HG03025 (cell line): ENCODE measurements around the gene SPCS3.
A peak's percentile ranks its signal among the peaks of the same experiment; 100 is the strongest.
"Not testable (repeated sequence)": the region's sequence is repeated elsewhere in the genome, so short reads cannot be mapped to it uniquely, and the experiment has no call there.

Experiments
- ATAC-seq: cut with Tn5 transposase; IDR thresholded peaks from one replicate; pipeline ENCODE4 v1.9.1; 2021; ENCODE audit warnings: mild to moderate bottlenecking, moderate library complexity; ENCODE audit not compliant: unreplicated experiment, low FRiP score

Gene SPCS3

DNA sequence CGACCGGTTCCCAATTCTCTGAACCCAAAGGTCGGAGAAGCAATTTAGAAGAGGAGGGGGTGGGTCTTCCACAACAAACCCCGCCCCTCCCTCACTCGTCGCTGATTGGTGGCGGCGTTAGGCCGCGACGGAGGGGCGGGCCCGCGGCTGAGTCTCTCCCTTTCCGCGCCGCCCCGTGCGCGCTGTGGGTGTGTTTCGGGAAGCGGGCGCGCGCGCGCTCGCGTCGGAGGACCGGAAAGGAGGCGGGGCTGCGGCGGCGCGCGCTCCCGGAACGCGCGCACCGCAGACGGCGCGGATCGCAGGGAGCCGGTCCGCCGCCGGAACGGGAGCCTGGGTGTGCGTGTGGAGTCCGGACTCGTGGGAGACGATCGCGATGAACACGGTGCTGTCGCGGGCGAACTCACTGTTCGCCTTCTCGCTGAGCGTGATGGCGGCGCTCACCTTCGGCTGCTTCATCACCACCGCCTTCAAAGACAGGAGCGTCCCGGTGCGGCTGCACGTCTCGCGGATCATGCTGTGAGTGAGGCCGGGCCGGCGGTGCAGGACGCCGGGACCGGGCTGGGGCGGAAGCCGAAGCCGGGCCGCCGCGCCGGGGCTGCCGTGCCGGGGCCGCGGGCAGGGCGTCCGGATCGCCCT lies at the start of gene SPCS3:
TSS of gene SPCS3 (plus strand) at position 263 of the 636 bp plus-strand sequence. CDS start at position 374, 111 bp downstream.
- ATAC-seq: peak; percentile 84

DNA sequence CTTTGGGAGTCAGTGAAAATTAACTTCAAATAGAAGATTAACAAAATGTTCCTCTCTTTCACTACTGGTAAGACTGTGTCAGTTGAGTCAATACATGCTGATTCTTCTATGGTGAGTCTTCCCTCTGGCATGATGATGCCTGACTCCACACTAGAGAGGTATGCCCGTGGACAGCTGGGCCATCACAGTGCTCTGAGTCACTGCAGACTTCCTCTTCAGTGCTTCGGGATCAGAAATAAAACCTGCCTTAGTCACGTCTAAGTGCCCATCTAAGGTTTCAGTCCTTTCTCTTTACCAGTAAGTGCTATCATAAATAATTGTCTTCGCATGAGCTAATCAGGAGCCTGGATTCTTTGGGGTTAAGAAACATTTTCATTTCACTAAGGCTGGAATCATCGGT lies 49.1 kb upstream of the SPCS3 start:
- ATAC-seq: no peak

DNA sequence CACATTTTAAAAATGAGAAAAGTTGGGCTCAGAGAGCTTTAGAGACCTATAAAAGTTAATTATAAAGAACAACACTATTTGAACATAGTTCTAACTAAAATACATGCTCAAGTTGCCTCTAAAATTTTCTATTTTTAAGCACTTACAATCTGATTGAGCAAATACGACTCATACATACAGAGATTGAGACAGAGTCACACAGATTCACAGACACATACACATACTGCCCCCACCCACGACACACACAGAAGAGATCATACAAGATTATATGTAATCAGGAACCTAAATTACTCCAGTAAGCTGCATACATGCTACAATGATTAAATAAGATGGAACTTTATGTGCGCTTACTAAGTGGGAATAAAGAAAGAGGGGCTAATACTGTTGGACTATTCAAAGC lies 48.0 kb upstream of the SPCS3 start:
- no peak for ATAC-seq

DNA sequence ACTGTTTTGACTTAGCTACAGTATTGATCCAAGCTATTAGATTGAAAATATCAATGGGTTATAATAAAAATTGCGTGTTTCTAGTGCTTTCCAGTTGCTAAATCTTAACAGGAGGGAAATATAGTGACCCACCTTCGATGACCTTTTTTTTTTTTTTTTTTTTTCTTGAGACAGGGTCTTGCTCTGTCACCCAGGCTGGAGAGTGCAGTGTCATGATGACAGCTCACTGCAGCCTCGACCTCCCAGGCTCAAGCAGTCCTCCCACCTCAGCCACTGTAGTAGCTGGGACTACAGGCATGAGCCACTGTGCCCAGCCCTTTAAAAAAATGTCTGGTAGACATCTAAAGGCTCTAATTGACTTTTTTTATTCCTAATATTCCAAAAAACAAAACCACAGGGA lies 47.0 kb upstream of the SPCS3 start:
- ATAC-seq: no peak

DNA sequence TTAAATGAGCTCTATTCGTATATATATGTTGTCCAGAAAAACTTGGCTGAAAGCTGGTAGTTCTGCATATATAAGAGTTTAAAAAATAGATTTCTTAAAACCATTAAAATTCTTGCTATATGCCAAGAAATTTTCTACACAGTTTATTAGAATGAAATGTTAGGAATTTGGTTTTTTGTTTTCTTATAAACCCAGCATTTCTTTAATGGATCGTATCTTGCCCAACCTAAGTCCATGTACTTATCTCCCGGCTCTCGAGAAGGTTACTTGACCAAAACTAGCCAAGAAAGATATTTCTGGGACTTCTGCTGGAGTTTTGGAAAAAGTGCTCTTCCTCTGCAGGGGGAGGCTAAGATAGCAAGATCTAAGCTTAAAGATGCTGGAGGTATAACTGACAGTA lies 46.0 kb upstream of the SPCS3 start:
- no peak for ATAC-seq

DNA sequence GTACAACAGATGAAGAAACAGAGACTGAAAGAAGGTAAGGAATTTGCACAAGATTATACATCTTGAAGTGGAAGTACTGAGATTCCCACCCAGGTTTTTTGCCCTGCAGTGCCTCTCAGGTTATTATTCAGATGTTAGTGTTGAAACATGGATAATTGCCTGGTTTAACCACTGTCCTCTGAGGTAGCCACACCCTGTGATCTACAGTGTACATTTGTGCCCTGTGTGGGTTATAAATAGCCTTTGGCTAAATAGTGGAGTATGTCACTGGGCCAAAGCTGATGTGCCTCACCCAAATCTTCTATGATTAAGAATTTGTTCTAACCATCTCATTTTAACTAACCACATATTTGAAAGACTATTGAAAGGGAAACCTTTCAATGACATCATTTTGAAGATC lies 45.3 kb upstream of the SPCS3 start:
- no peak for ATAC-seq

DNA sequence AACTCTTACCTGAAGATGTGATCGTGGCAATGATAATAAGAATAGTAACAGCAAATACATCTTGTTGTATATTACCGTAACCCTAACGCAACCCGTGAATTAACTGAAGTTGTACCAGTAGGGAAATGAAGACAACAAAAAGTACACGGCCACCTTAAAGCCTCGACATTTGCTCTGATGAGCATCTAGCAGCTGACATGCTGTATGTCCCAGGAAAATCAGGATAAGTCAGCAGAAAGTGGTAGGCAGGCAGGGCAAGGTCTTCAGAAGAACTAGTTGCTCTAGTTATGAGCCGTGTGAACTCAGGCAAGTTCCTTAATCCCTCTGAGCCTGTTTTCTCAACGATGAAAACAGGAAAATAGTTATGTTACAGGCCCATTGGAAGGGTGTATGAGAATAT lies 43.1 kb upstream of the SPCS3 start:
- no peak for ATAC-seq

DNA sequence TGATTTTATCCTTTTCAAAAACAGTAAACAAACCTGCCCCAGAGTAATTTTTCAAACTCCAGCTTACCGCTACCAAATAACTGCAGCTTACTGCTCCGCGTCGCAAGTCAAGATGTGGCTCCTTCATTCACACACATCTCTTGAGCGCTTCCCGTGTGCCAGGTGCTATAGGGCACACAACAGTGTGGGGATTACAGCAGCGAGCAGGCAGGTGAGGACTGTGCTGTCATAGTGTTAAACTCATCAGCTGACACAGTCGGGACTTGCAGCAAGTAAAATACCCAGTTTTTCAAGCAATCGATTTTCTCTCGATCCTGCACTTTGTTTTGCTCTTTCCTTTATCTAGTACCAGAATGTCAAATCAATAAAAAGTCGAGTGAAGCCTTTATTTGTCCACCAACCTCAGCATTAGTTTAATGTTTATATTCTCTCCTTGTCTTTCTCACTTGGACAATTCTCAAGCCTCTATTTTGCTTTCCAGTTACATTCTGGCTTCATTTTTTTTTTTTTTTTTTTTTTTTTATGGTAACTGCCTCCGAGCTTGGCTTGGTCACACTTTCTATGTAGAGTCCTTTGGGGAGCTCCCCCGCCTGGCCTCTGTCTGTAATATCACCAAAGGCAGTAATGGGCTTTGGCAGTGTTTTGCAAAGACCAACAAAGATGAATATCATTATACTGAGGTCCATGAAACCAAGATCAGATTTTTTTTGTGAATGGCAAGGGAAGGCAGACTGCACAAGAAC lies 42.4 kb upstream of the SPCS3 start:
- ATAC-seq: peak; percentile 92

DNA sequence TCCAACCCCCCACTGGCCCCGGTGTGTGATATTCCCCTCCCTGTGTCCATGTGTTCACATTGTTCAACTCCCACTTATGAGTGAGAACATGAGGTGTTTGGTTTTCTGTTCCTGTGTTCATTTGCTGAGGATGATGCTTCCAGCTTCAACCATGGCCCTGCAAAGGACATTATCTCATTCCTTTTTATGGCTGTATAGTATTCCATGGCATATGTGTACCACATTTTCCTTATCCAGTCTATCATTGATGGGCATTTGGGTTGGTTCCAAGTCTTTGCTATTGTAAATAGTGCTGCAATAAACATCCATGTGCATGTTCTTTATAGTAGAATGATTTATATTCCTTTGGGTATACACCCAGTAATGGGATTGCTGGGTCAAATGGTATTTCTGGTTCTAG lies 40.2 kb upstream of the SPCS3 start:
- ATAC-seq: not testable (repeated sequence)

DNA sequence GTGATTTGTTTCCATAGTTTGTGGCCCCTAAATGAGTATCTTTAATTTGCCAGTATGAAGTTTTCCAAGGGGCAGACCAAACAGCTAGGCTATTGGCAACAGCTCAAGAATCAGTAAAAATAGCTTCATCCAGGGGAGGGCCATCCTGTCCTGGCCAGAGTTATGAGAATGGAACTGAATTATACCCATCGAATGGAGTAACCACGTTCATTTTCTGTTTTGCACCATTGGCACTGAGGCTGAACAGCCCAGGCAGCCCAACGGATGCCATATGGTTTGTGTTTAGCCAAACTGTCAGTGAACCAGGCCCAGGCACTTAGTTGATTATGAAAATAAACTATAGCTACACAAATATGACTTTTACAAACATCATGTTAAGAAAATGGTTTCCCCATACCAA lies 33.0 kb upstream of the SPCS3 start:
- no peak for ATAC-seq

DNA sequence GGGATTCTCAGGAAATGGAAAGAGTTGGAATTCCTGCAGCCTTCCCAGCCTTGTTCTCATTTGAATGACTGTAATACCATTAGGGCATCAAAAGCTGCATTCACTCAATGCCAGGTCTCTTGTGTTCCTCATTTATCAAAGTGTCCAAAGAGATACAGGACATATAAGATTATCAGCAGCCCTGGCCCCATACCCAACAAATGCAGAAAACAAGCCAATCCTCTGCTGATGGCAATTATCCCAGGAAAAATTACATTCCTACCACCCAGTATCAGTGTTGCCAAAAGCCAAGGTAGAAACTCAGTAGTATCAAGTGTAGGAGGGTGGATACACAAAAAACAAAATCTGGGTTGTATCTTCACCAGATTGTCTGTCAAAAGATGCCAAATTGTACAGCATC lies 32.2 kb upstream of the SPCS3 start:
- no peak for ATAC-seq

DNA sequence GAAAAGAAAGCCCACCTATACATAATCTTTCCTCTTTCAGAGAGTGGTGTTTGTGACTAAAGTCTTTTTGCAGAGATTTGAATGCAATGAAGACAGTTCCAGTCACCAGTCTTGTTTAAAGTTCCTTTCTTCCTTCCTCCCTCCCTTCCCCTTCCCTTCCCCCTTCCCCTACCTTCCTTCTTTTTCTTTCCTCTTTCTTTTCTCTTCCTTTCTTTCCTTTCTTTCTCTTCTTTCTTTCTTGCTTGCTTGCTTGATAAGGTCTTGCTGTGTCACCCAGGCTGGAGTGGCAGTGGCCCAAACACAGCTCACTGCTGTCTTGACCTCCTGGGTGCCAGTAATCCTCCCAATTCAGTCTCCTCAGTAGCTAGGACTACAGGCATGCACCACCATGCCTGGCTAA lies 31.7 kb upstream of the SPCS3 start:
- no peak for ATAC-seq

DNA sequence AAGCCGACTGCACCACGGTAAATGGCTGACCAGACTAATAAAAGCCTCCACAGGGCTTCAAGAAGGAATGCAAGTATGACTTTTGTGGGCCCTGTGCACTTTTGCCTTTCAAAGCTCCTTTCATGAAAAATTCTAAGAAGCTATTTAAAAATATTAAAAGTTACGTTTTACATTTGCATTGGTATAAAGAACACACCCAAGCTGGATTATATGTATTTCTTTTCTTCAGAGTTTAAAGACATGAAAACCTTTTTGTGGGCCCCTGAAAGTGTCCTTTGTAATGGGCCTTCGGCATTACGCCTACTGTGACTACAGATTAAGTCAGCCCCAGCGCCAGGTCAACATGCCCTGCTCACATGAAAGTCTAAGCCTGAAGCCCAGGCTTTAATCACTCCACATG lies 30.2 kb upstream of the SPCS3 start:
- no peak for ATAC-seq

DNA sequence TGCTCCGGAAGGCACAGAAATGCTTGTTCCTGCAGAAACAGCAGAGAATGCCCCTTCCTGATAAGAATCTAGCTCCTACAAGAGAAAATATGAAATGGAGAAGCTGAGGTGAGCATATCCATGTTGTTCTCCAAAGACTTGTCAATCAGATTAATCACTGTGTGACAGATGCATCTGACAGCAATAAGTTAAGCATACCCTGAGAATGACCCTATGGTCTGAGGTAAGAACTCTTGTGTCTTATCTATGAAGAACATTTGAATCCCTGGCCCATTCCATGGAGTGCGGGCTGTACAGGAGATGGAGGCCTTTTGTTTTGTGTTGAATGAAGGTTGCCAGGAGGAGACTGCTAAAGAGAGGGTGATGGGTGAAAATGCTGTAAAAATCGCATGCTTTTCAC lies 29.2 kb upstream of the SPCS3 start:
- no peak for ATAC-seq

DNA sequence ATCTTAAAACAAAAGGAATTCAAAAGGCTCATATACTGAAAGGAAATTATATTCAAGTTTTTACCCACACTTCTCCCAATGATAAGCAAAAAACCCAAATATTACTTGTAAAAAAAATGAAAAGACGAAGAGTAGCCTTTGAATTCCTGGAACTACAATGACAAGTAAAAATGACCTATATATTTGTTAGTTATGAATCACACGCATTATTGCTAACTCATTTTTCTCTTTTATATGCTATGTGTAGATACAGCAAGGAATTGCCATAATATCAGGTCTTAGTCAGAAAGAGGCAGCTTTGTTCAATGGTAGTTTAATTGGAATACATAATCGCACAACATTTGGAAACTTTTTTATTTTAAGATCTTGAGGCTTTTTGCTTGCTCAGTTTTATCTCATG lies 28.0 kb upstream of the SPCS3 start:
- ATAC-seq: no peak

DNA sequence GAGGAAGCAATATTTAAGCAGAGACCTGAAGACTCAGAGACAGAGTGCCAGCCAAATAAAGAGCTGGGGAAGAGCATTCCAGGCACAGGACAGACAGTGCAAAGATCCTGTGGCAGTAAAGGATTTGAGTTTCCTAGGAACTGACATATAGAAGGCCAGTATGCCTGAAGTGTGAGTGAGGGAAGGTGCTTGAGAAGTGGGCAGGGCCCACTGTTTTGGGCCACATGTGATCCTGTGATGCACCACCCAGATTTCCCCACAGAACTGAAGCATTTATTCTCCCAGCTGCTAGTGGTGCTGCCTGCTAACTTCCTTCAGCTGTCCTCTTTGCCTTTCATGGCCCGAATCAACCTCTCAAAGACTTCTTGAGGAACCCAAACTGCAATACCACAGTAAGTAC lies 26.8 kb upstream of the SPCS3 start:
- ATAC-seq: no peak

DNA sequence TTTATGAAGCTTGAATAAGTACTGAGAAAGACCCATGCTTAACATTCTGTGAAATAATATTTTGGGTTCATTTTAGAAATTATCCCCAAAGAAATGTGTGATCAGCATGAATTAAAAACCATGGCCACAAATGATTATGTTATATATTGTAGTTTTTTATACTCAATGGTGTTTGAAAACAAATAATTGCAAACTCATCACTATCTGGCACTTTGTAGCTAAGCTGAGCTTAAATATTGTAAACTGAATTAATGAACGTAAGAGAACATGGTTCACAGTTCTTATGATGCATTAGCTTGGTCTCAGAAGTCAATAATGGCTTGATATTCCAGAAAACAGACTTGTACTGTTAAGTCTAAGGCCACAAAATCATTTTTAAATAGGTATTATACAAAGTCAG lies 26.1 kb upstream of the SPCS3 start:
- no peak for ATAC-seq

DNA sequence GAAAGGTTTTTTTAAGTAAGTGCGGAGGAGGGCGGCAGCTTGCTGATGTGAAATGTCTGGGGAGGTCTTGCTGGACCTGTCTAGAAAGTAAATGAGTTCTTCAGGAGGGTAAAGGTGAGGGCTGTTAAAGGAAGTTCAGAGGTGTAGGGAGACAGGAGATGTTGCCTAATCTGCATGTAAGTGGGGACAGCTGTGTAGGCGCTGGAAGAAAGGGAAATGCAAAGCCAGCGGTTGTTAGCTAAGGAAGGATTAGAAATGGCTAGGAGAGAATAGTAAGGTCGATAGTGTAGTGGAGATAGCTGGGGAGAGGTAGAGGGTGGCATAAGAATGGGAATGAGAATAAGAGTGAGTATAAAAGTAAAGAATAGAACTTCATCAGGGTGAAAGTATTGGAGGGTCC lies 23.9 kb upstream of the SPCS3 start:
- ATAC-seq: not testable (repeated sequence)

DNA sequence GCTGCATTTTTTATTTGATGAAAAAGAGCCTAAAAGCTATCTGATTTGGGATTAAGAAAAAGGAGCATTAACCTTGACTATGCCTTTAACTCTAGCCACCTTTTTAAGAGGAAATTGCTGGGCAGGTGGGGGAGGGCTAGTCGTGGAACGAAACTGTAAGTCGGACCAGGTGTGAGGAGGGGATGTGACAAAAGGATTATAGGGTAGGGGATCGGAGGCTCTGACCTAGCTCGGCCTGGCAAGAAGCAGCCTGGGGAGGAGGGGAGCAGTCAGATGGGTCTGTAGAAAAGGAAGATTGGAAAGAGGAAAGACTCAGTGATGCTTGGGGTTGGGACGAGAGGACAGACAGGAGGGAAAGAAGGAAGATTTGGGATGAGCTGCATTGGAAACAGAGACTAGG lies 21.1 kb upstream of the SPCS3 start:
- ATAC-seq: no peak

DNA sequence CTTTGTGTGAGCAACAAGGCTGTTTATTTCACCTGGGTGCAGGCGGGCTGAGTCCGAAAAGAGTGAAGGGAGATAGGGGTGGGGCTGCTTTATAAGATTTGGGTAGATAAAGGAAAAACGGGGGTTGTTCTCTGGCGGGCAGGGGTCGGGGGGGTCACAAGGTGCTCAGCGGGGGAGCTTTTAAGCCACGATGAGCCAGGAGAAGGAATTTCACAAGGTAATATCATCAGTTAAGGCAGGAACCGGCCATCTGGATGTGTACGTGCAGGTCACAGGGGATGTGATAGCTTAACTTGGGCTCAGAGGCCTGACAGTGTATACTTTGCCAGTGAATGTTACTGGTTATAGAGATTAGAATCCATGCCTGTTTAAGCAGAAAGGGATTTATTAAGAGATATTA lies 19.7 kb upstream of the SPCS3 start:
- no peak for ATAC-seq

DNA sequence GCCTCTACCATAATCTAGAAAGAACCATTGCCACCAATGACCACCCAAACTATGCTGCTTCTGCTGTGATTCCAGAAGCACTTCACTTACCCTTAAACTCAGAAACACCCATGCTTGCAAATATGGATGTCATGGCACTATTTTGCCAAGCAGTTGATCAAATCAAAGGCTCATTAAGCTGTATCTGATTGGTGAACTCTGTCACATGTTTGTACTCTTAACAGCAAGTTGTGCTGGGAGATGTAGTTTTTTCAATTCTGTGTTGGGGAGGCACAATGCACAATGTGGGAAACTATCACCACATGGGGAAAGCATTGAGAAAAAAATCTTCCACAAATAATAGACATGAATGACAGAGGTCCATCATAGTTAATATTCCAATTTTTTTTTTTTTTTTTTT lies 19.2 kb upstream of the SPCS3 start:
- ATAC-seq: no peak
